Diencephalon (tissue), 1 donor: ENCODE measurements around the gene ZNF724. TPM values are rescaled to one million over a fixed set of nuclear protein-coding genes. Genes with fewer than 3 reads are reported as not detected.

Experiments
- small RNA-seq: library from RNA; depleted of rRNA; stranded (forward); fragments of <200 nt; gene quantifications from one replicate; pipeline ENCODE3, GENCODE V24; 2014
- total RNA-seq: library from RNA; depleted of rRNA; stranded (reverse); fragments of >200 nt; gene quantifications from one replicate; pipeline ENCODE4 v1.2.3, GENCODE V29; 2014

Gene ZNF724
- 20.5 TPM for total RNA-seq

GRCh38 chr19:23249911-23250649 is at the start of gene ZNF724:
TSS of gene ZNF724 (minus strand) at chr19:23250394. CDS start at chr19:23250242, 152 bp downstream.

Small RNA genes within 50 kb of the gene (small RNA-seq; reads per million reads assigned to genes)
- gene VN1R91P: not detected

Other genes with a start within 250 kb of the ZNF724 start
- gene ZNF728, start 247.2 kb downstream of the ZNF724 start, total RNA-seq: 5.5 TPM
- 30.2 TPM for gene ZNF730, start 133.4 kb downstream of the ZNF724 start, total RNA-seq
- 365 TPM for gene ZNF91, start 145.1 kb upstream of the ZNF724 start, total RNA-seq